GM12878 (cell line): Measurements from ENCODE around the gene PRKRIP1. TPM values are rescaled to one million over a fixed set of nuclear protein-coding genes. Genes with fewer than 3 reads are reported as not detected.

Experiments
- BCL11A ChIP-seq: IDR thresholded peaks from 2 replicates; pipeline ENCODE4 v1.6.1; 2011; ENCODE audit warnings: low read depth, low read length
- CBX3 ChIP-seq: fragments of 200-600 bp; sonication (generic); IDR thresholded peaks from 2 replicates; pipeline ENCODE4 v1.6.1; 2016; ENCODE audit warnings: low read depth, borderline replicate concordance
- CHD4 ChIP-seq: fragments of 200-600 bp; sonication (generic); IDR thresholded peaks from 2 replicates; pipeline ENCODE4 v1.6.1; 2016; ENCODE audit warnings: mild to moderate bottlenecking
- CREM ChIP-seq: IDR thresholded peaks from 2 replicates; pipeline ENCODE4 v1.6.1; 2014; ENCODE audit warnings: antibody characterized with exemption, low read depth
- CUX1 ChIP-seq: IDR thresholded peaks from 2 replicates; pipeline ENCODE4 v1.6.1; 2012; ENCODE audit warnings: improper control_type of control experiment, low read depth, low read length; ENCODE audit not compliant: insufficient replicate concordance
- FOS ChIP-seq: IDR thresholded peaks from 3 replicates; pipeline ENCODE4 v1.6.1; 2011; ENCODE audit warnings: borderline replicate concordance; ENCODE audit not compliant: insufficient read length; ENCODE audit errors: extremely low read depth
- FOXK2 ChIP-seq: fragments of 450-650 bp; IDR thresholded peaks from 2 replicates; pipeline ENCODE4 v1.6.1; 2017; ENCODE audit warnings: mild to moderate bottlenecking, moderate library complexity
- FOXM1 ChIP-seq: IDR thresholded peaks from 2 replicates; pipeline ENCODE4 v1.6.1; 2012; ENCODE audit warnings: low read depth, mild to moderate bottlenecking, inconsistent platforms, low read length, moderate library complexity
- MTA3 ChIP-seq: IDR thresholded peaks from 2 replicates; pipeline ENCODE4 v1.6.1; 2012; ENCODE audit warnings: low read length, inconsistent platforms, borderline replicate concordance
- MXI1 ChIP-seq: fragments of 150-350 bp; IDR thresholded peaks from 2 replicates; pipeline ENCODE4 v1.6.1; 2011; ENCODE audit warnings: low read depth, mild to moderate bottlenecking, inconsistent platforms, low read length, improper control_type of control experiment
- NFXL1 ChIP-seq: fragments of 450-650 bp; IDR thresholded peaks from 2 replicates; pipeline ENCODE4 v1.6.1; 2017; ENCODE audit warnings: antibody characterized with exemption, mild to moderate bottlenecking, borderline replicate concordance
- NR2F1 ChIP-seq: fragments of 450-650 bp; conservative IDR thresholded peaks from 2 replicates; pipeline ENCODE4 v1.6.1; 2017; ENCODE audit warnings: mild to moderate bottlenecking
- RAD51 ChIP-seq: fragments of 450-650 bp; IDR thresholded peaks from 2 replicates; pipeline ENCODE4 v1.6.1; 2016; ENCODE audit warnings: moderate library complexity, mild to moderate bottlenecking, inconsistent platforms
- RBBP5 ChIP-seq: fragments of 200-600 bp; sonication (generic); conservative IDR thresholded peaks from 2 replicates; pipeline ENCODE4 v1.6.1; 2016
- REST ChIP-seq: IDR thresholded peaks from 2 replicates; pipeline ENCODE4 v1.6.1; 2012; ENCODE audit warnings: mild to moderate bottlenecking, low read depth, low read length
- SMAD5 ChIP-seq: IDR thresholded peaks from 2 replicates; pipeline ENCODE4 v1.6.1; 2016; ENCODE audit warnings: antibody characterized with exemption, low read depth
- SMC3 ChIP-seq: IDR thresholded peaks from 2 replicates; pipeline ENCODE4 v1.6.1; 2011; ENCODE audit warnings: low read length, improper control_type of control experiment, borderline replicate concordance
- SRF ChIP-seq, 2 experiments: IDR thresholded peaks; 2 replicates each; pipeline ENCODE4 v1.6.1; 2011; ENCODE audit warnings: low read depth in 2 of 2, low read length in 2 of 2, mild to moderate bottlenecking in 1 of 2, moderate library complexity in 1 of 2
- SUPT20H ChIP-seq: IDR thresholded peaks from 2 replicates; pipeline ENCODE4 v1.6.1; 2011; ENCODE audit warnings: low read depth, mild to moderate bottlenecking, low read length, moderate library complexity, borderline replicate concordance; ENCODE audit not compliant: control insufficient read depth
- SUZ12 ChIP-seq: fragments of 200-600 bp; sonication (generic); IDR thresholded peaks from one replicate; pipeline ENCODE4 v1.6.1; 2018; ENCODE audit warnings: antibody characterized with exemption, mild to moderate bottlenecking; ENCODE audit not compliant: unreplicated experiment
- TBL1XR1 ChIP-seq: IDR thresholded peaks from 2 replicates; pipeline ENCODE4 v1.6.1; 2012; ENCODE audit warnings: low read depth, low read length, improper control_type of control experiment
- TCF7 ChIP-seq: IDR thresholded peaks from 2 replicates; pipeline ENCODE4 v1.6.1; 2014; ENCODE audit warnings: antibody characterized with exemption, borderline replicate concordance
- ZNF274 ChIP-seq: IDR thresholded peaks from one replicate; pipeline ENCODE4 v1.8.0; 2011; ENCODE audit not compliant: insufficient read length, insufficient read depth
- polyA plus RNA-seq, 11 experiments: library from polyadenylated mRNA; depleted of rRNA in 4 of 11; unstranded in 6 of 11; stranded (reverse) in 5 of 11; fragments of >200 nt; fragmentation: Nextera tagmentation in 4 of 11; fragmentation: Illumina TruSeq in 1 of 11; extraction: Ambion mirVana in 4 of 11; extraction: Trizol in 1 of 11; gene quantifications; 1 replicate in 1 of 11; 2 replicates in 10 of 11; pipeline versions ENCODE4 v1.2.1 to v1.2.3, GENCODE V29; 2011 to 2016; ENCODE audit warnings: inconsistent platforms in 2 of 11, missing spikeins in 2 of 11, low read depth in 1 of 11
- total RNA-seq, 4 experiments: library from RNA; depleted of rRNA in 3 of 4; stranded (reverse); fragments of >200 nt in 3 of 4; fragmentation: Illumina TruSeq in 1 of 4; extraction: Trizol in 1 of 4; gene quantifications; 2 replicates each; pipeline versions ENCODE4 v1.2.1 to v1.2.3, GENCODE V29; 2013 to 2021
- TF ChIP-seq, protein P1 (sequence below): IDR thresholded peaks from 2 replicates; pipeline ENCODE4 v1.6.1; 2012; ENCODE audit warnings: low read depth, low read length, improper control_type of control experiment

The PRKRIP1 gene
- total and polyA plus RNA-seq, 10 of the 15 experiments (the other 5 are each of a cell fraction or from before 2014, with no cell fraction given) = 17.0 to 38.4 (median 25.5) TPM

DNA sequence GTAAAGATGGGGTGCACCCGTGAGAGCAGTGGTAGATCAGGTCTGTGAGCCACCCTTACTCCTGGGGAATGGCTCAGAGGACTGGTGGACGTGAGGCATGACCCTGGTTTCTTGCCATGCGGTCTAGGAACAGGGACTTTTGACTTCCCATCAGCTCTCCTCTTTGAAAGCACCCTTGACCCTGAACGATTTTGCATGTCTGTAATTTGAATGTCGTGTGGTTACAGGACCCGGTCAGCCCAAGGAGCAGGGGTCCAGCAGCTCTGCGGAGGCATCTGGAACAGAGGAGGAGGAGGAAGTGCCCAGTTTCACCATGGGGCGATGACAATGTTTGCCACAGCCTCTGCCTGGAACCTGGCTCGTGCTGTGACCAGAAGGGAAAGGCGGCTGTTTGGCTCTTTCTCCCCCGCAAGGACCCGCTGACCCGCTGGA is 28.6 kb downstream of the PRKRIP1 start (continued):
- TF ChIP-seq CUX1 (peak; percentile 14), BCL11A (no peak), REST (no peak), MTA3 (no peak), FOXM1 (no peak), SRF (IDR thresholded peaks at IDR 0.05; ENCODE audit: low read depth in 2 of 2, low read length in 2 of 2) (no peak), NFXL1 (no peak), CREM (no peak; the same call in 1 of the 2 replicates), ZNF274 (no peak), FOS (no peak), SUPT20H (no peak), CHD4 (no peak), TCF7 (no peak), CBX3 (no peak), RAD51 (no peak), SMC3 (no peak), RBBP5 (no peak), TBL1XR1 (peak; percentile 61; the same call in 1 of the 2 replicates), FOXK2 (no peak), NR2F1 (peak; percentile 98), SMAD5 (no peak), MXI1 (0 out of 2 replicates have a peak, but pooled peaks have one; percentile 46), SUZ12 (no peak)
- TF ChIP-seq, protein P1, sequence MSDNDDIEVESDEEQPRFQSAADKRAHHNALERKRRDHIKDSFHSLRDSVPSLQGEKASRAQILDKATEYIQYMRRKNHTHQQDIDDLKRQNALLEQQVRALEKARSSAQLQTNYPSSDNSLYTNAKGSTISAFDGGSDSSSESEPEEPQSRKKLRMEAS = 0 out of 2 replicates have a peak, but pooled peaks have one; percentile 10
